GM18861 (cell line): ENCODE data around the gene SOHLH2.

Source experiments
- ATAC-seq: cut with Tn5 transposase; IDR thresholded peaks from one replicate; pipeline ENCODE4 v1.9.1; 2021; ENCODE audit not compliant: unreplicated experiment

The SOHLH2 gene

DNA sequence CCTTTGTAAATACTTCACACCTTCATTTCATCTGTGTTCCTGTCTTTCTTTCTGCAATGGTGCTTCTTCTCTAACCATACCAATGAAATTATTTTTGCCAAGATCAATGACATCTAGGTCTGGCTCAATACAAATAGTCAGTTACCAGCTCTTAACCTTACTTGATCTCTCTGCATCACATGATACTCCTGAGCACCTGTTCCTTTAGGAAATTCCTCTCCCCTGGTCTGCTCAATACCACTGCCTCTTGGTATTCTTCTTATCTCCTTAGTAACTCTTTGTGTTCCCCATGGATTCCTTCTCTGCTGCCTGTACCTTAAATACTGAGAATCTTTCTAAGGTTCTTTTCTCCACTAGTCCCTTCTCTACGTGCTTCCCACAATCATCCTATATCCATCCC is 25.9 kb downstream of the SOHLH2 start:
- no peak for ATAC-seq

DNA sequence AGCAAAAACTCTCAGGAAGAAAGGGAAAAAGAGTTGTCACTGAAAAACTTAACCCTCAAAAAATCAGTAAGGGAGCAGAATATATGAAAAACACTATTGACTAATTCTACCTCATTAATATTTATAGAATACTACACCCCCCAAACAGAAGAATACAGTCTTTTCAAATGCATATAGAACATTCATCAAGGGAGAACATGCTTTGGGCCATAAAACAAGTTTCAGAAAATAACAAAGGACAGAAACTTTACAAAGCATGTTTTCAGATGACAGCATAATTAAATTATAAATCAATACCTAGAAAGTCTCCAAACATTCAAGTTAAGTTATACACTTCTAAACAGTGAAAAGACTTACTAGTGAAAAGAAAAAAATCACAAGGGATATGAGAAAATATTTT is 30.5 kb downstream of the SOHLH2 start:
- no peak for ATAC-seq

DNA sequence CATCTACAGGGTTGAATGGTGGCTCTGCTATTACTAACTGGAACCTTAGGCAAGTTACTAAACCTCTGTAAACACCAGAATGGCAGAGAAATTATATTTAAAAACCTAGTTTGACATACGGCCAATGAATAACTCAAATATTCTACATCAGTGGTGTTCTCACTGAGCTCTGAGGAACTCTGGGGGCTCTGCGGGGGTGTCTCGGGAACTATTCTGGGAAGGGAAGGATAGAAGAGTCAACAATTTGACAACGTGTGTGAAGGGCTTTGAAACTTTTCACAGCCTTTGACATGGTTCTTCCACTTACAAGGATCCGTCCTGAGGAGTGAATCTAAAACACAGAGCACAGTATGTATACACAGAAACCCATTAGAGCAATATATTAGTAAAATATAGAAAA is 38.7 kb downstream of the SOHLH2 start:
- ATAC-seq, result no peak

DNA sequence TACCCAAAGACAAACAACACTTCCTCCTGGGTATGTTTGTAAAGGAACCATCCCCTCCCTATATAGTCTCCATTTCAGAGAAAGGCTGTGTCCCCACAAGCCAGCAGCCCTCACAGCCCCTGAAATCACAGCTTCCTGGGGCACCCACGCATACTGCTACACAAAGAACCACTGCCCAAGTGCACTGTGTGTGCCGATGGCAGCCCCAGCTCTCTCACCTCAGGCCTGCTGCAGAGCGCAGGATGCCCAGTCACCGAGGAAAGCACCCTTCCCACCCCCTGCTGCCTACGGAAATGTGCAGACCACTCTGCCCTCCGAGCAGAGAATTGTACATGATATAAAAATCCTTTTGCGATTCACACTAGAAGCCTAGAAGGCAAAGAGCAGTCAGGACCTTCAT is 39.4 kb downstream of the SOHLH2 start:
- ATAC-seq, result no peak

DNA sequence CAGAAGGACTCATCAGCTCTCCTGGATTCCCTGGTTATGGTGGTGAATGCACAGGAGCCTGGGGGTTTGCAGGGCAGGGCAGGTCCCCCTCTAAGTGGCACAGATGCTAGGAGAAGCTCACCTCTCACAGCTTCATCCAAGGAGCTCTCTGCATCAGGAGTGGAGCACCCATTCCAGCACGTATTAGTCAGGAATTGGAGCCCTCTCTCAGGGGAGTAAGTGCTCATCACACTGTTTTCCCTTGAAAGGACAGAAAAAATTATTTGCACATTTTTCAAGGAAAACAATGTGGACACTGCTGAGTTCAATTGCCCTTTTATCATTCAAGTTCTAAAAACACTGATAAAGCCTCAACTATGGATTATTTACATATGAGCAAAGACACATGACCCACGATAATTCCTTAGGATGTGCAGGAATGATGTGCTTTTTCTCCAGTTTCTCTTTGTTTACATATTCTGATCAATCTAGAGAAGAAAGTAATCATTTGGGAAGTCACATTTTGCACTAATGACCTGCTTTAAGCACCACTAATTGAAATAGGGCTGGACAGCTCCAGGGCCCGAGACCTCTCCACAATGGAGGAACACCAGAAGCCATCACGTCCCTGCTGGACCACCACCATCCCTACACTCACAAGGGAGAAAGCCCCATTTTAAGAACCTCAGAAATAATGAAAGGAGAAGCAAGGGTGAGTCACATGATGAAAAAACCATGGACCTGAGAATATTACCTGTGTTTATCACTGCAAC is 40.6 kb downstream of the SOHLH2 start:
- ATAC-seq, result no peak

DNA sequence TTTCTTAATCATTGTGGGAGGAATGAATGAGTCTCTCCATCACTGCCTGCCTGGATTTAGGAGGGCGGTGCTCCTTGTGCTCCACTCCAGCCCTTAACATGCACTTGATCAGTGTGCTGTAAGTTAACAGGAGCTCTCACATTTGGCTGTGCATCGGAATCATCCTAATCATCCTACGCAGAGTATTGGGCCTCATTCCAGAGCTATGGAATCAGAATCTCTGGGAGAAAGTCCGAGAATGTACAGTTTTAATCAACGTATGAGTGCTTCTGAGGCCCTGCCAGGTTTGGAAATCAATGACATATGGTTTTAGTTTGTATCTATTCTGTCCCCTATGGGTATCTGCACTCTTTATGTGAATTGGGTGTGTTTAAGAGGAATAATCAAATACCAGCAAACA is 48.3 kb downstream of the SOHLH2 start:
- no peak for ATAC-seq

DNA sequence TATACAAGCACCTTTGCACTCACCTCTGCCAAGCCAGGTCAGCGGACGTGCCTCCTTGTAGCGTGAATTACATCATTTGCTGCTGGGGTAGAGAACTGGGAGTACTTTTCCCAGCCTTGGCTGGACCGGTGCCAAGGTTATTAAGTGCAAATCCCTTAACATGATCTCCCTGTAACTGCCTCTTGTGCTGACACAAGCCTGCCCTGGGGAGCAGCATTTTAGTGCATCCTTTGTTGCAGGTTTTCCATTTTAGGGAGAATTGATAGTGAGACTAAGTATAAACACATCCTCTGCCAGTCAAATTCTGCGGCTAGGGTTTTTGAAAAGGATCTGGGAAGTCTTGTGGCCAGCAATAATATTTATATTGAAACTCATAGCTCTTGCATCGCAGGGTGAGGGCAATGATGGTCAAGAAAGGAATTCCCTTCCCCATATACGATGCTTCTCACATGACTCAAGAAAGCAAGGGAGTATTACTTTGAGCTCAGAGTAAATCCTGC is 50.5 kb downstream of the SOHLH2 start:
- ATAC-seq, result no peak

DNA sequence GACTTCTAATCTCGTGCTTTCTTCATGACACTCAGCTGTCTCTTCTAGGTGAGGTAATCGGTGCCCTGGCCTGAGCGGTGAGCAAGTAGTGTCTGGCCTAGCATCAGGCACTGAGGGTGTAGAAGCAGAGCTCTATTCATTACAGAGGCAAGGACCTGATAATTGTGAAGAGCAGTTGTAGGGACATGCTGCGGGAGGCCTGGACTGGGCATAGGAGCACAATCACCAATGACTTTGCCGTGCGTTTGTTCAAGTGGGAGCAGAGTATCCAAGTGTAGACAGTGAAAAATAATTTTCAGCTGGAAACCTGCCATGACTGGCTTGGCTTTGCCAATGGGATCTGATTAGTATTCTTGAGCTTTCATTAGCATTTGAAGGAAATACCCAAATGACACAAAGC is 51.1 kb downstream of the SOHLH2 start:
- no peak for ATAC-seq

DNA sequence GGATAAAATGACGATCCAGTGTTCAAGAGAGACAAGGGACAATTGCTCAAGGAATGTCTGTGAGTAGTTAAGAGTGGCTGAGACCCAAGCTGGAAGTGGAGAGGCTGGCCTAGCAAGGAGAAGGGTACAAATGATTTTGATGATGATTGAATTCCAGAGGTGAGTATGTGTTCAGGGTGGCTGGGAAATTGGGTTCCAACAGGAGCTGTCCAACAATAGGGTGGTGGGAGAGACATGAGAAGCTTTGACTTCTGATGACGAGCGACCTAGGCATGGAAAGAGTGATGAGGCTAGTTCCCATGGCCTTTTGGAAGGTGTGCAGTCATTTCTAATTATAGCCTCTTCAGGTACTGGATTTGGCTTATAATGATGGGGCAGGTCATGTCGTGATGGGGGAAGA is 54.1 kb downstream of the SOHLH2 start:
- ATAC-seq, result no peak

DNA sequence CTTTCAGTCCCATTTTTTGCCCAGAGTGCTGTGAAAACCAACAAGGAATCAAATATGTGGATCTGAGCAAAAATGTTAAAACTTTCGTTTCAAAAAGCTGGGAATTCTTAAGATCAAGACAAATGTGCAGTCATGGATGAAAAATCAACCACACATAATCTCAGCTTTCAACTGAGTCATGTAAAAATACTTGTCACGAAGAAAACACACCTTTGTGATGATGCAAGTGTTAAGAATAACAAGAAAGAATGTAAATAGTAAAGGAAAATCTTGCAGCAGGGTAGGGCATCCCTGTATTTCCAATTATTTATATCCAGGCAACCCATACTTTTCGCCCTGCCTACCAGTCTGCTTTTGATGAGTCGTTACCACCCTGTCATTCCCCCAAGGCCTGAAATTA is 55.7 kb downstream of the SOHLH2 start:
- no peak for ATAC-seq

DNA sequence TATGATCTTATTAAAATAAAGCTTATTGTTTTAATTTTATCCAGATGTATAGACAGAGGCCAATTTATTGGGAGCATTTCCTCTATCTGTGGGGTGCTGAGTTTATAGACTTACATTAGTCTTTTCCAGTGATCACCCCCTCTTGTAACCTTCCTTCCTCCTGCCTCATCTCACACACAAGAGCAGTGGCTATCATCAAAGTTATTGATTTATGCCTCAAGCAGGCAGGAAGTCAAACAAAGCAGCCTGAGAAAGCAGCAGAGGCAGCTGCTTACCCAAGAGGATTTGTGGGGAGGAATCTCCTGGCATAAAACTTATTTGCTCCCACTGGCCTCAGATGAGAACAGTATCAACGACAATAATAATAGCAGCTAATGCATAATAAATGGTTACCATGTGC is 56.9 kb downstream of the SOHLH2 start:
- ATAC-seq, result no peak

DNA sequence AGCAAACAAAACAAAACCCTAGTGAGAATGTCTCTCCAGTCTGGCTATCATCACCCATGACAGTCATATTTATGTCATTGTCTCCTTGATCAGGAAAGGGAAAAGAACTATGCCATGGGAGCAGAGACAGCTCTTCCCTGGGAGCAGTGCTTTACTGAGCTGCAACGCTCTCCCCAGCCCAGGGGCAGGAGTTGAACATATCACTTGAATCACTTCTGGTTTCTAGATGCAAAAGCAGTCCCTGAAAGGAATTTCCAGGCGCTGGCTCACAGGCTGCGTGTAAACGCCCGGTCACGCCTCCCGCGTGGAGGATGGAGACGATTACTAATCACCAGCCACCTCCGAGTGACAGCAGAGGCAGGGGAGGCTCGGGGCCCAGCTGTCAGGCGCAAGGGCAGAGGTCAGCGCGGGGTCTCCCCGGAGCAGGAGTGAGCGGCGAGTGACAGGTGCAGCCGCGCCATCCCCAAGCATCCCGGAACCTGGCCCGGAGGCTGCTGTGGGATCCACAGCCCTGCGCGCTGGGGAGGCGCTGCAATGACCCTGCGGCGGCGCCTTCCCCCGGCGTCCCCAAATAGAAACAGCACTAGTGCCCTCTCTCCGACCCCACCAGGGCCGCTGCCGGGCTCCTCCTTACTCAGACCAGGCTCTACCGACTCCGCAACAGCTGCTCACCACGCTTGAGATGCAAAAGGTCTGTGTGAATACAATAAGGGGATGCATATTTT is 59.6 kb downstream of the SOHLH2 start:
- no peak for ATAC-seq

DNA sequence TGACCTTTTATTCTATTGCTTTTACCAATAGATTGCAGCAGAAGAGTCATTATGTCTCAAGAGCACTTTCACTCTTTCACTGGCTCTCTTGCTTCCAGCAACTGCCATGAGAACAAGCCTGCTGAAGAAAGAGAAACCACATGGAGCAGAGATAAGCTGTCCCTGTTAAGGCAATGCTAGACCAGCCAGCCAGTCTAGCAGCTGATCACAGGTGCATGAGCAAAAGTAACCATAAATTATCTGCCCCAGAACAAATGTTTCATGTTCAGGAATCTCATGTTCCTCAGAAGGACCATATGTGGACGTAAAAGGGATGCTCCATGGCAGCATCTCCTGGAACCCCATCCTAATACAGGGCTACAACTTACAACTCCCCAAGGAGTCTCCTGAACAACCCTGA is 62.8 kb downstream of the SOHLH2 start:
- no peak for ATAC-seq

DNA sequence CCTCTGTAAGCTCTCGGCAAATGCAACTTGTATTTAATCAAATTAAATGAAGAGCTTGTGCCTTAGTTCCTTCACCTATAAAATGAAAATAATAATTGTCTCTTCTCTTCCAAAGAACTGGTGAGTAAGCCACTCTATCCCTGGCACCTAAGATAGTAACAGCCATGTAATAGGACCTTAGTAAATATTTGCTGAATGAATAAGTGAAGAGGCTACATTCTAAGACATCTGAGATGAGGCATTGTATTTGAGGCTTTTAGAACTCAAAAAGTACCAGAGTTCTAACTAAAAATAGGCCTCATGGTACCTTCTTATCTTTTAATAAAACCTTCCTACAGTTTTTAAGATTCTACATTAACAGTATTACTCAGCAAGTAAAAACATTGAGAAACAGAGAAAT is 65.9 kb downstream of the SOHLH2 start:
- no peak for ATAC-seq

DNA sequence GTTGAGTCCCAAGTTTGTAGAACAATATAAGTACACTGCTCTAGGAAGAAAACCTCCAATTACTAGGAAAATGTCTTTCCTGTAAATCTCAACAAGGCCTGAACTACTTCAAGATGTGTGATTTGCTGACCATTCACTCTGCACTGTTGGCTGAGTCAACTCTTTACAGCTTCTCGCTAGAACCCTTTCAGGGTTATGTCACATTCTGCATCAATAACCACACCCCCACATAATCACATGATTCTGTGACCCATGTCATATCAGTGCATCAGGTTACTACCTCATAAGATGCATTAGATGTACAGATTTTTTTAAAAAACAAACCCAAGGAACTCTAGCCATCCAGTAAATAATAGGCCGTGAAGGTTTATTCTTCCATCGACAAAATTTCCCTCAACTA is 67.0 kb downstream of the SOHLH2 start:
- ATAC-seq, result no peak

DNA sequence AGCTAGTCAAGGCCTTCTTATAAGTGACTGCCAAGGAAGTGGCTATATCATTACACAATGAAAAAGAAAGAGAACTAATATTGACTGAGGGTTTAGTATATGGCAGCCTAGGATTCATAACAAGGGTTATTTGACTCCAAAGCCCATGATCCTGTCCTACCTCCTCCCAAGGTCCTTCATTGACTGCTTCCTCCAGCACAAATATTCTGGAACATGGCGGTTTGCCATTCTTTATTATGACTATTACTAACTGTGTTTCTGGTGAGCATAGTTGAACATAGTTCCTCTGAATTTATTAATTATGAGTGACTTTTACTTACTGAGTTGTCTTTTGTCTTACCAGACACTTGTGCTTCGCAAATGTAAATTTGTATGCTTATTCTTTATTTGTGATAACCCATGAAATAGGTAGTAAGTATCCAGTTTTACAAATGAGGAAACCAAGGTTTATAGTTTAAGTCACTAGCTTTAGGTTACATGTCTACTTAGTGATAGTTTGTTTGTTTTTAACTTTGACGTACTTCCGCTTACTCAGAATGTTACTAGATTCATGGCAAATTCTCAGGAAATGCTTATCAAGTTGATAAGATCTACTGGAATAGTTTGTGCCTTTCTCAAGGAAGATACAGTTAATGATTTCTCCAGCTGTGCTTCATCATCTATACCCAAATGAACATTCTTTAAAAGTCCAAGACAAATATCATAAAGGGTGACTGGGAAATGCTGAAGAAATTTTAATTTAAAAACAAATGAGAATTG is 67.7 kb downstream of the SOHLH2 start:
- no peak for ATAC-seq

DNA sequence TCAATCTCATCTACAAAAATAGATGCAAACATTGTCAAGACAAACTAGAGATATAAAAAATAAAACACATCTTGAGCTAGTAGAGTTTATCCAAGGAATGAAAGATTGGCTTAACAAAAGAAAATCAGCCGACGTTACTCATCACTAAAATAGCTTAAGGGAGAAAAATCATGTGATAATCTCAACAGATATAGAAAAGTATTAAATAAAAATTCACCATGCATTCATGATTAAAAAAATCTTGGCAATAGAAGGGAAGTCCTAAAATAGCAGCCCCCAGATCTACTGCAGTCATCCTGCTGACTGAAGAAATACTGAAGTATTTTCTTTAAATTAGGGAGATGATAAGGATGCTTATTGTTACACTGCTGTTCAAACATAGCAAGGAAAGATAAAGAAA is 70.6 kb downstream of the SOHLH2 start:
- no peak for ATAC-seq

DNA sequence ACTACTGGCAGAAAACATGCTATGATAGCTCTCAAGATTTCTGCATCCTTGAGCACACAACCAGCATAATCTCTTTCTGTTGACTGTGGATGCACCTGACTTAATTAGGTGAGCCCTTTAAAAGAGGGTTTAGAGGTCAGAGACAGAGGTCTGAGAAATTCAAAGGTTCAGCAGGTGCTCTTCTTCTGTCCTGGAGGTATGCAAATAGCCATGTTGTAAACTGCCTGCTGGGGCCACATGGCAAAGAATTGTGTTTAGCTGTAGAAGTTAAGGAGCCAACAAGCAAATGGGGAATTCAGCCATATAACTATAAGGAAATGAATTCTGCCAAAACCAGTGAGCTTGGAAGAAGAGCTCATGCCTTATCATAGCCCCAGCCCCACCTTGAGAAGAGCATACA is 71.6 kb downstream of the SOHLH2 start:
- no peak for ATAC-seq

DNA sequence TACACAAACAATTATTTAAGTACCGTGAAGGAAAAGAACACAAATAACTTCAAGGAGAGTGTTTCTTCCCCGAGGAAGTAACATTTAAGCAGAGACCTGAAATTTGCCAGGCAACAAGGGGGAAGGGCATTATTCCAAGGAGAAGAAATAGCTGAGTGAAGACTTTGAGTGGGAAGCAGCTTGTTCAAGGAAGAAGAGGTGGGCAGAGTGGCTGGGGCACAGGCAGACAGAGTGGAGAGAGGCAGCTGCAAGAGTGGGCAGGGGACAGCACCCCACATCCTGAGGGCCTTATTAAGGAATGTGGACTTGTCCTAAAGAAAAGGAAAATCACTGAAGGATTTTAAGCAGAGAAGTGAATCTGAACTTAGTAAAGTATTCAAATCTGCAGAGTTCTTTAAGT is 78.5 kb downstream of the SOHLH2 start:
- no peak for ATAC-seq

DNA sequence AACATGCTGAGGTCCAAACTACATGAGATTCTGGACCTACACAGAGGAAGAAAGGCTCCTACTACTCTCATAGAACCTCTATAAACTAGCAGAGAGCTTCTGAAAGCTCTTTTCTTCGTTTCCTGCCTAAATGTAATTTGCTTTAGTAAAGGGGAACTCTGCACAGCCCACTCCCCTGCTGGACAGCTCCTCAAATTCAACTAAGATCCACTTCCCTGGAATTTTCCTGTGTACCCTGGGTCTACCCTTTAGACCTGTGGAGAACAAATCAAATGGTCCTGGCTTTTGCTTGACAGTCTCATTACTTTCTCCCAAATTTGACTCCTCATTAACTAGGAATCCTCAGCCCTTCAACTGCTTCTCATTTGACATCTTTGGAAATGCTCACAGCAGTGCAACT is 79.7 kb downstream of the SOHLH2 start:
- no peak for ATAC-seq

DNA sequence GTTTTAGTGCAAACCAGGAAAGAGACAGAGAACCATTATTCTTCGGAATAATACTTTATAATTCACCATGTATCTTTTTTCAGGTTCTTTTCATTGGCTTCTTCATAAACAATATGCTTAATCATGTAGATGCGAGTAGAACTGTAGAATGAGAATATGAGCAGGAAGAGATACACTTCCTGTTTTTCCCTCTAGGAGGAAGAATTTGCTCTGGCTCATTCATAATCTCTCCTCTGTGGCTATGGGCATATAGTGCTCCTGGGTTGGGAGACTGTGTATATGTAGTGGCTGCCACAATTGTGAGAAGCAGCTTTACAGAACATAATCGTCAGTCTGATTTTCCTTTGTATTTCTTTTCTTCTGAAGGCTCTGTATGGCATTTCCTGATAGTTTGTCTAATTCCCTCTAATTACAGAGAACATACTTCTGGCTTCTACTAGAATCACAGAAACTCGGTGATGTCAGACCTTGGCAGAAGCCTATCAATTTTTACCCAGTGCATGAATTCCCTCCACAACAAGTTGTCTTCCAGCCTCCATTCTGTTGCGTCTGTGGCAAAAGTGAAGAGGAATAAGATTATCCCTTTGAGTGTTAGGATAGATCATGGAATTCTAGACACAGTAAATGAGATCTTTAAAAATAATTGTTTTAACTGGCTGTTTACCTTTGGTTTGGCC is 80.3 kb downstream of the SOHLH2 start:
- no peak for ATAC-seq
